Calu3 (cell line): ENCODE measurements around the gene OR10G2. TPM values are rescaled to one million over a fixed set of nuclear protein-coding genes. Genes with fewer than 3 reads are reported as not detected.
"Not testable (repeated sequence)": the region's sequence is repeated elsewhere in the genome, so short reads cannot be mapped to it uniquely, and the experiment has no call there.

ENCODE experiments used
- BruUV-seq: library from RNA; stranded (reverse); fragments of 400-500 nt; replicated peaks from 2 replicates; lab custom pipeline; 2021; lab: Mats Ljungman, UMichigan
- CTCF ChIA-PET: fragments of 300-600 bp; sonication (Branson Sonifier 250); formaldehyde crosslinking; loops from one replicate; lab custom pipeline; 2022; ENCODE audit warnings: antibody characterized with exemption; lab: Charles Lee
- DNase-seq: peaks from one replicate; pipeline ENCODE4 v3.0.0; 2022
- H3K27ac Mint-ChIP-seq: one replicate; pipeline ENCODE4 v1.8.0; 2022; ENCODE audit warnings: mixed read lengths; ENCODE audit not compliant: unreplicated experiment
- H3K27me3 Mint-ChIP-seq: one replicate; pipeline ENCODE4 v1.8.0; 2022; ENCODE audit warnings: mixed read lengths; ENCODE audit not compliant: unreplicated experiment
- H3K36me3 Mint-ChIP-seq: one replicate; pipeline ENCODE4 v1.8.0; 2022; ENCODE audit warnings: mild to moderate bottlenecking, moderate library complexity, mixed read lengths; ENCODE audit not compliant: insufficient read depth, unreplicated experiment
- H3K4me1 Mint-ChIP-seq: one replicate; pipeline ENCODE4 v1.8.0; 2022; ENCODE audit warnings: mild to moderate bottlenecking, low read depth, mixed read lengths; ENCODE audit not compliant: unreplicated experiment
- H3K4me3 Mint-ChIP-seq: one replicate; pipeline ENCODE4 v1.8.0; 2022; ENCODE audit warnings: mild to moderate bottlenecking, low read depth, moderate library complexity, mixed read lengths; ENCODE audit not compliant: unreplicated experiment
- H3K9me3 Mint-ChIP-seq: one replicate; pipeline ENCODE4 v1.8.0; 2022; ENCODE audit warnings: low read depth, mixed read lengths; ENCODE audit not compliant: unreplicated experiment
- intact Hi-C: fragments of 100-400 bp; cut with micrococcal nuclease; formaldehyde crosslinking; loops from one replicate; pipeline ENCODE4 v1.10.0; 2022; ENCODE audit not compliant: unreplicated experiment
- total RNA-seq: library from RNA; stranded (reverse); gene quantifications from 2 replicates; pipeline ENCODE4 v1.2.3, GENCODE V29; 2022
- TF ChIP-seq, protein P1 (sequence below): fragments of 200-600 bp; IDR thresholded peaks from one replicate; pipeline ENCODE4 v1.8.0; 2022; ENCODE audit warnings: antibody characterized with exemption; ENCODE audit not compliant: unreplicated experiment

OR10G2 gene
- total RNA-seq, 1 experiment from 2014 or later: not detected

- H3K4me1 Mint-ChIP-seq: no peaks in the 10 kb centered on the region
- no peaks in the 10 kb centered on the region for H3K36me3 Mint-ChIP-seq
- no peaks in the 10 kb centered on the region for H3K9me3 Mint-ChIP-seq
- peaks cover 40% of the 10 kb centered on the region for H3K27me3 Mint-ChIP-seq
- CTCF ChIA-PET: no interaction called here
- intact Hi-C loops: no loop called here
- no peak overlapping the region for H3K27ac Mint-ChIP-seq
- no peak overlapping the region for H3K4me3 Mint-ChIP-seq
- no TSS peak for BruUV-seq
- no peak for DNase-seq
- TF ChIP-seq, protein P1, sequence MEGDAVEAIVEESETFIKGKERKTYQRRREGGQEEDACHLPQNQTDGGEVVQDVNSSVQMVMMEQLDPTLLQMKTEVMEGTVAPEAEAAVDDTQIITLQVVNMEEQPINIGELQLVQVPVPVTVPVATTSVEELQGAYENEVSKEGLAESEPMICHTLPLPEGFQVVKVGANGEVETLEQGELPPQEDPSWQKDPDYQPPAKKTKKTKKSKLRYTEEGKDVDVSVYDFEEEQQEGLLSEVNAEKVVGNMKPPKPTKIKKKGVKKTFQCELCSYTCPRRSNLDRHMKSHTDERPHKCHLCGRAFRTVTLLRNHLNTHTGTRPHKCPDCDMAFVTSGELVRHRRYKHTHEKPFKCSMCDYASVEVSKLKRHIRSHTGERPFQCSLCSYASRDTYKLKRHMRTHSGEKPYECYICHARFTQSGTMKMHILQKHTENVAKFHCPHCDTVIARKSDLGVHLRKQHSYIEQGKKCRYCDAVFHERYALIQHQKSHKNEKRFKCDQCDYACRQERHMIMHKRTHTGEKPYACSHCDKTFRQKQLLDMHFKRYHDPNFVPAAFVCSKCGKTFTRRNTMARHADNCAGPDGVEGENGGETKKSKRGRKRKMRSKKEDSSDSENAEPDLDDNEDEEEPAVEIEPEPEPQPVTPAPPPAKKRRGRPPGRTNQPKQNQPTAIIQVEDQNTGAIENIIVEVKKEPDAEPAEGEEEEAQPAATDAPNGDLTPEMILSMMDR: no peak
Measured at GRCh38 chr14:21643407-21643806, 8.7 kb upstream of the OR10G2 start.

- Mint-ChIP-seq H3K27ac (no peak overlapping the region), H3K9me3 (no peaks in the 10 kb centered on the region), H3K4me3 (no peak overlapping the region), H3K4me1 (no peaks in the 10 kb centered on the region), H3K36me3 (no peaks in the 10 kb centered on the region), H3K27me3 (peaks cover 47% of the 10 kb centered on the region)
- CTCF ChIA-PET: no interaction called here
- DNase-seq: no peak
- BruUV-seq: no TSS peak
- intact Hi-C loops: no loop called here
- TF ChIP-seq, protein P1: no peak
Measured at GRCh38 chr14:21642683-21643082, 7.9 kb upstream of the OR10G2 start.

- Mint-ChIP-seq H3K27me3 (peaks cover 53% of the 10 kb centered on the region), H3K27ac (no peak overlapping the region), H3K36me3 (no peaks in the 10 kb centered on the region), H3K4me3 (no peak overlapping the region), H3K4me1 (no peaks in the 10 kb centered on the region), H3K9me3 (no peaks in the 10 kb centered on the region)
- intact Hi-C loops: no loop called here
- no TSS peak for BruUV-seq
- TF ChIP-seq, protein P1: no peak
- CTCF ChIA-PET: no interaction called here
- no peak for DNase-seq
Measured at GRCh38 chr14:21631084-21631483, 3.7 kb downstream of the OR10G2 start.

DNA sequence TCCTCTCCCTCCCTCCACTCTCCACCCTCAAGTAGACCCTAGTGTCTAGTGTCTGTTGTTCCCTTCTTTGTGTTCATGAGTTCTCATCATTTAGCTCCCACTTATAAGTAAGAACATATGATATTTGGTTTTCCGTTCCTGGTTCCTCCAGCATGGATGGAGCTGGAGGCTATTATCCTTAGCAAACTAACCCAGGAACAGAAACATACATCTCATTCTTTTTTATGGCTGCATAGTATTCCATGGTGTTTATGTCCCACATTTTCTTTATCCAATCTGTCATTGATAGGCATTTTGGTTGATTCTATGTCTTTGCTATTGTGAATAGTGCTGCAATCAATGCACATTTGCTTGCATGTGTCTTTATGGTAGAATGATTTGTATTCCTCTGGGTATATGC lies 4.2 kb downstream of the OR10G2 start:
- H3K27ac Mint-ChIP-seq, BruUV-seq, intact Hi-C loops, H3K36me3 Mint-ChIP-seq, CTCF ChIA-PET, H3K4me3 Mint-ChIP-seq, H3K9me3 Mint-ChIP-seq, H3K4me1 Mint-ChIP-seq, DNase-seq: not testable (repeated sequence)
- peaks cover 53% of the 10 kb centered on the region for H3K27me3 Mint-ChIP-seq

- Mint-ChIP-seq H3K27ac (no peak overlapping the region), H3K9me3 (no peaks in the 10 kb centered on the region), H3K27me3 (peaks cover 32% of the 10 kb centered on the region), H3K4me1 (no peaks in the 10 kb centered on the region), H3K4me3 (no peak overlapping the region), H3K36me3 (no peaks in the 10 kb centered on the region)
- no peak for DNase-seq
- CTCF ChIA-PET: no interaction called here
- intact Hi-C loops: no loop called here
- no TSS peak for BruUV-seq
- TF ChIP-seq, protein P1: no peak
Measured at GRCh38 chr14:21626491-21627230, 8.1 kb downstream of the OR10G2 start.
